ENCODE data around the gene RMDN2.
A peak's percentile ranks its signal among the peaks of the same experiment; 100 is the strongest.

RMDN2 gene, protein sequence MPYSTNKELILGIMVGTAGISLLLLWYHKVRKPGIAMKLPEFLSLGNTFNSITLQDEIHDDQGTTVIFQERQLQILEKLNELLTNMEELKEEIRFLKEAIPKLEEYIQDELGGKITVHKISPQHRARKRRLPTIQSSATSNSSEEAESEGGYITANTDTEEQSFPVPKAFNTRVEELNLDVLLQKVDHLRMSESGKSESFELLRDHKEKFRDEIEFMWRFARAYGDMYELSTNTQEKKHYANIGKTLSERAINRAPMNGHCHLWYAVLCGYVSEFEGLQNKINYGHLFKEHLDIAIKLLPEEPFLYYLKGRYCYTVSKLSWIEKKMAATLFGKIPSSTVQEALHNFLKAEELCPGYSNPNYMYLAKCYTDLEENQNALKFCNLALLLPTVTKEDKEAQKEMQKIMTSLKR

DNA sequence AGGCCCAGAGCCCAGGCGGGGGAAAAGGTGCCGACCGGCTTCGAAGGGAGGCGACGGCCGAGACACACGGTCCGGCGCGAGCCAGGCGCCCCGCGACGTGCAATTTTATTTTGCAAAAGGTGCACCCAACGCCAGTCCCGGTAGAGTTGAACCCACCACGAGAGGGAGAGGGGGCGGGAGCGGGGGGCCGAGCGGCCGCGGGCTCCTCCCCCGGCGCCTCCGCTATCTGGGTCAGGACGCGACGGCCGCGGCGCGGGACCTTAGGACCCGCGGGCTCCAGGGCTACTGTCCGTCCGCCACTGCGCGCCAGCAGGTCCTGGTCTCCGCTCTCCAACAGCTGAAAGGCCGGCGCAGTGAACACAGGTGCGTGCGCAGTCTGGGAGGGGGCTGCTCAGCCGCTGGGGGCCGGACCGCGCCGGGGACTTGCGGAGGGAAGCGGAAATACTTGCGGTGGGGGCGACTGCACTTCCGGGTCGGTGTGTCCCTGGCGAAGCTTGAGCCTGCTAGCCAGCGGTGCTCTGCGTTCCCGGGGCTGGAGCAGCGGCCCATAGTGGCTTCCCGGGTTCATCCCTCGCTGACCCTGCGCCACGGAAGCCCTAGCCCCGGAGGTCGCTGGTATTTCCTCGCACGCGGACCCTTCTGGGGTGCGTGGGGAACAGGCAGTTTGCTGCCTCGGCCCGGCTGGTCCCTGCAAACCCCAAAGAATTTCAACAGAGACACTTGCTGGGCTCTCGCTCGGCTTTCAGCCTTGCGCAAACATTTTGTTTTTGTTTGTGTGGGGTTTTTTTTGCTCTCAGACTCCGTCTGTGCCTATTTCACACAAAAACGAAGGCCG is at the start of gene RMDN2:
TSS of gene RMDN2 (plus strand) at position 225 of the 835 bp plus-strand sequence. CDS start 3,991 bp downstream, outside the sequence.
- DNase-seq (ENCODE audit: low spot score): peak; percentile 85

DNA sequence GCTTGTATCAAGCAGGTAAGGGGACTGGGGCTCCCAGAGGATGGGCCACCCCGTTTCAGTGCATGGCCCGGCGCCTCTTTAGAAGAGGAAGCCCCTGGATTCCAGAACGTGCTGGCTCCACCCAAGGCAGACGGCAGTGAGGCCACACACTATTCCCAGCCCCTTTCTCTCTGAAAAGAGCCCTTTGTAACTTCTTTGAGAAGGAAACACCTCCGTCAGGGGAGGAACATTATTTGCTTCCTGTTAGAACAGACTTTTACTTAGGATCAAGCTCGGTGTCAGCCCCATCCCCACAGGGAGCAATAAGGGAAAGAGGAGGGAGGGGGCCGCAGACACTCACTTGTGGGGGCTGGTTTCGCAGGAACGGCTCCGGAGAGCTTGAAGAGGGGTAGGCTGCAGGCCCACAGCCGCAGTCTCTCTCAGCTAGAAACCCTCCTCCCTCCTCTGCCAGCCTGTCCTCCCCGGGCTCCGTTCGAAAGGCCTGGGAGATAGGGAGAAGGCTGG is 49.6 kb upstream of the RMDN2 start:
- DNase-seq (ENCODE audit: low spot score): no peak

DNA sequence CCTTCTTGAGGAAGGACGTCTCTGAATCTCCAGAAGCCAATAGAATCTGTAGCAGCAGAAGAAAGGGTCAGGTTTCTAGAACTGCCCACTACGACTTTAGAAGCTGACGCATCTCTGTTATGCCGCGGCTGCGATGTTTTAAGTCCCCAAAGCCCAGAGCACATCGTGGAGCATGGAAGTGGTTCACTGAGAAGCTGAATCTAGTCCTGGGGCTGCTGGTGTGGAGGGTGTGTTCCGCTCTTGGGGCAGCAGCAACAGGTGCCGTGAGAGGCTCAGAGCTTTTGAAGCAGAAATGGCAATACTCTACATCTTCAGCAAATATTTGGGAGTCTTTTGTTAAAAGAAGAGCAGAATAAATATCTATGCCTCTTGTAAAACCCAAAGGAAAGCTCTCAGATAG is 48.9 kb upstream of the RMDN2 start:
- no peak for DNase-seq (ENCODE audit: low spot score)

DNA sequence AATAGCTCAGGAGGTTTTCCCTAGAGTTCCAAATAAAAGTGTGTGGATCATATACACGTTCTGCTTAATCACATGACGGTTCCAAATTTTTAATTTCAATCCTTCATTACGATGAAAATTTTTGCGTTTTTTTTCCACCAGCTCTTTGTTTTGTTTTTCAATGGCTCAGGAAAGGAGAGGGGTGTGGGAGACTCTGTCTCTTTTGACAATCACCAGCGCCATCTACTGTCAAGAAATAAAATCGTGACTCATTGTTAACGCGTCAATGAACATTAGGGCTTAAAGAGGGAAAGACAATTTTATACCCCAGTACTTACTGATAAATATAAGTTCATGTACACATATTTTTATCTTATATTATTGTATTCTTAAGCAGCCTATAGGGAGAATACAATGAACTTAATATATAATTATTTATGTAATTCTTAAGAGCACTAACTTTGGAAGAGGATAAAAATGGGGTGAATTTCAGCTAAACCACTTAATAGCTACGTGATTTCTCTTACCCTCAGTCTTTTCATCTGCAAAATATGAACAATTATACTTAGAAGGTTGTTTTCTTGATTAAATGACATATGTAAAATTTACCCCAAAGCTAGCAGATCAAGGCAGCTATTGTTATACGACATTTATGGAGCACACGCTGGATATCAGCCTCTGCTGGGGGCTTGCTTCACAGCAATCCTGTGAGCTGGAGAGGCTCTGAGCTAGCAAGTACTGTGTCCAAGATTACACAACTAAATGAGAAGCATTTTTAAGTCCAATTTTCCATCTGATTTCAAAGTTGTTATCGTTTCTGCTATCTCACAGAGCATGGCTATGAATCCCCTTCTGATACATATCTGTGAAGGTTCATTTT is 47.4 kb upstream of the RMDN2 start:
- DNase-seq (ENCODE audit: low spot score): peak; percentile 80

DNA sequence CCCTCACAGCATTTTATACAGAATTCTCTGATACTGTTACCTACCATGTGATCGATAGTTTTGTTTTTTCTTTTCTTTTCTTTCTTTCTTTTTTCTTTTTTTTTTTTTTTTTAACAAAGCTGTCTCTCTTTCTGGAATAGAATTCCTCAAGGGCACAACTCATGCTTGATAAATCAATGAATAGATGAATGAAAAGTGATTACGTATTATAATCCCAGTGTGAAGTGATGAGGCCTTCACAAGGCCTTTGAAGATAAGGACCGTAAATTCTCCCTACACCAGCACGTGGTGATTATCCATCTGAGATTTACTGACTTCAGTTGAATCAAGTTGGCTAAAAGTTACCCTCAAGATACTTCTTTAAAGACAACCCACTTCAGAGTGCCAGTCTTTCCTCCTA is 46.6 kb upstream of the RMDN2 start:
- DNase-seq (ENCODE audit: low spot score): no peak

DNA sequence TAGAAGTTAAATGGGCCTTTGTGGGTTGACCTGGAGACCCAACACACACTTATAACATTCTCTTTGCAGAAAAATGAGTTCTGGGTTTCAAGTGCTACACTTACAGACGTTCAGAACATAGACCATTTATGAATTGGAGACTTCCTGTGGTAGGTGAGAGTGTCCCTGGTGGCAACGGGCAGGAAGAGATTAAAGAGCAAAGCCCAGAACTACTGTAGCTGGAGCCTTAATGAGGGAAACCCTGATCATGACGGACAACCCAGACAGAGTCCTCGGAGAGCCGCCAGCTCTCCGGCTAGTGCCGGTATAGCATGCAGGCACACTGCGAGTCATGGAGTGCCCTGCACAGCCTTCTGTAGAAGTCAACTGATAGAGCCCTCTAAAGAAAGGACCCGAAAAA is 44.5 kb upstream of the RMDN2 start:
- DNase-seq (ENCODE audit: low spot score): no peak

DNA sequence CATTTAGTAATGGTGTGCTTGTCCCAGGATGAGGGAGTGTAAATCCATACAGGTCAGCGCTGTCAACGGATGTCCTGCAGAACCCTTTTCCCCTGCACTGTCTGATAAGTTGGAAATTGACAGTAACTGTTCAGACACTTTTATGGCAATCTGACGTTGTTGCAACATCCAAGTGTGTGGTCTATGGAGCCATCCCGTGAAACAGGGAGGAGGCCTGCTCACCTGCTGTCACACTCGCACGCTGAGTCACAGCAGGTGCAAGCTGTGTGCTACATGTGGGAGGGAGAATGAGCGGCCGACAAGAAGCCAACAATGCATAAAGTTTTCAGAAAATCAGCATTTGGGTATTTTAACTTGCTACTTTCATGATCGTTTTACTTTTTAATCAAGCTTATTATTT is 43.7 kb upstream of the RMDN2 start:
- no peak for DNase-seq (ENCODE audit: low spot score)

DNA sequence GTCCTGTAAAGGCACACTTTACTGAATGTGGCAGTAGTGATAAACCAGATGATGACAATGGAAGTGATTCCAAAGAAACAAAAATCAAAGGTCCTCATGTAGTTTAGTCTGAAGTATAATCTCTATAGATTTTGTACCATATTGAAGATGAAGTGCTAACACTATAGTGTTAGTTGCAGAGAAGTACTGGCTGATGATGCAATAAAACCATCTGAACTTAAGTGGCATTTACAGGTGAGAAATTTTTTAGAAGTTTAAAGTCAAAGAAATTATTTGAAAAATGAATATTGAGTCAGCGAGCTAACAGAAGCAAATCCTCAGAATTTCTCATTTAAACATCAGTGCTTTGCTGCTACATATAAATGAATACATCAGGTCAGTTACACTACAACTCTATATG is 43.1 kb upstream of the RMDN2 start:
- DNase-seq (ENCODE audit: low spot score): no peak

DNA sequence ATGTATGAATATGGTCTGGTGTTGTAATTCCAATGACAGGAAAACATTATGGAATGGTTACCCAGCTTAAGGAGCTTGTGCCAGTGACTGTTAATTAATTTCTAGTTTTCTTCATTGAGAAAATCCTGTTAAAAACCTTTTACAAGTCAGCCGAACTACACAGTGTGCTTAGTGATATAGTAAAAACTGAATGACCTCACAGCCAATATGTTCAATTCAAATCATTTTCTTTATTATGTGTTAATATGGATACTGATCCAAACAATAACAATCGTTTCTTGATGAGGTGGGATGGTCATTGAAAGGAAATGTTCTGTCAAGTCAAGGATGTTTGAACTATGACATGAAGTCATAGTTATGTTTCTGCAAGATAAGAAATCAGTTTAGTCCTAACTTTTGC is 41.6 kb upstream of the RMDN2 start:
- no peak for DNase-seq (ENCODE audit: low spot score)

DNA sequence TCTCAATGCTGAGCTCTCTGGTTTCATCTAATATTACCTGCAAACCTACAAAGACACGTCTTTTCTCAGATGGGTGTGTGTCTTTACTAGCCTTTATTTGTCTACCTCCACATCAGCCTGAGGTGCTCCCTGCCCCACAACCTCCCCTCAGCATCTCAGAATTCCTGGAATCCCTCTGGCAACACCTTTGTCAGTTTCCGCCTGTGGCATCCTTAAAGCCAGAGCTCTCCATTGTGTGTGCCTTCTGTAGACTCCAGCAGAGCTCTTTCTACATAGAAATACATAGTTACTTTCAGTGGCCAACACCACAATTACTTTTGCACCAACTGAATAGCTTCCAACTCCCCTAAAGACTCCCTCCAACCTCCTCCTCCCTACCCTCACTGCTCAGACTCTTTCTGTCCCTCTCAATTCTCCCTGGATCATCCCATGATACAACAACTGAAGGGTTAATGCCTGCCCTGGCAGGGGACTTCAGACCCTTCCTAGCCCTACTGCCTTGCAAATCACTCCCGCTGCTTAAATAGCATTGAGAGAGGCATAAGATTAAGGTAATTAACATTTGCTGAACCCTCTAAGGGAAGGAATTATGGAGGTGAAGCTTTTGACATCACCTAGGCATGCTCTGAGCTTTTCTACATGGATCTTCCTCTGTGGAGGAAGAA is 39.6 kb upstream of the RMDN2 start:
- DNase-seq (ENCODE audit: low spot score): no peak

DNA sequence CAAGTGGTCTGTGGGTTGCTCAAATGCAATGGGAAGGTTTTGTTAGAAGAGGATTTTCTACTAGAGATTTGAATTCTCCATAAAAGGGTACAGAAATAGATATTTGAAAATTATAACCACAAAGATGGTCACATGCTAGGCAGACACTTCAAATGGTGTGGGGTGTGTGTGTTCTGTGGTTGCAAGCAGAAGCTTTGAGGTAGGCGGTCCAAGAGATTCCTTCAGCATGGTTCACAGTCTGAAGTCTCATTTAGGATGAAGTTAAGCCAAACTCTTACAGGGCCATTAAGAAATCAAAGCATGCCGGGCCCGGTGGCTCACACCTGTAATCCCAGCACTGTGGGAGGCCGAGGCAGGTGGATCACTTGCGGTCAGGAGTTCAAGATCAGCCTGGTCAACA is 38.3 kb upstream of the RMDN2 start:
- DNase-seq (ENCODE audit: low spot score): no peak

DNA sequence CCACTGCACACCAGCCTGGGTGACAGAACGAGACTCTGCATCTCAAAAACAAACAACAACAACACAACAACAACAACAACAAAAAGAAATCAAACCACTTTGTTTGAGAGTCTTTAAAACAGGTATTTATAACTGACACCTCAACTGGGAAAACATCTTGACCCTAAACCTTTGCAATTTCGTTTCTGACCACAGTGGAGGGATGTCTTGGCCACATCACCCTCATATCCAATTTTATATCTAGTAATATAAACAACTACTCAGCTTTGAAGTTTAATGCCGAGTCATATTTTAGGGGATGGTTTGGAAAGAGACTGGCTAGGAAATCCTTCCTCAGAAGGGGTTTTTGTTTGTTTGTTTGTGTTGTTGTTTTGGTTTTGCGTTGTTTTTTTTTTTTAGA is 37.8 kb upstream of the RMDN2 start:
- no peak for DNase-seq (ENCODE audit: low spot score)

DNA sequence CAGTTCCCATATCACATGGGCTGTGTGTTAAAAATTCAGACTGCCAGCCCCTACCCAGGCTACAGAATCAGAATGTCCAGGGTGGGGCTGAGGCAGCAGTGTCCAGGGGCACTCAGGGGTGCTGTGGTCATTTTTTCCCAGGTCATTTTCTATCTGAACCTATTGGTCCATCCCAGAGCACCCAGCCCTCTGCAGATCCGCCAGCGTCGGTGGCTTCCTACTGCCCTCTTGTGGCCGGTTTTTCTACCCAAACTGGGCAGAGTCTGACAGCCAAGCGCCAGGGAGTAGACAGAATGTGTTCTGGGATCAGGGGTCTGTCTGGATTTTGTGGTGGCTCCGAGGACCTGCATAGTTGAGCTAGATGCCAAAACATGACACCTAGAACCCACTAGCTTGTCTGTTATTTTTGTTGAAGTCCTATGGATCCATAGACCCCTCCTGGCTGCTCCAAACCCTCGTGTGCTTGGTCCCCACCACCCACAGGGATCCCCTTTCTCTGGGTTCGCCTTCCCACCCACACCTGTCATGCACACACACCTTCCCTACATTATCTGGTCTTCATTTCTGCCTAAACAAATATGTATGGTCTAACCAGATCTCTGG is 34.1 kb upstream of the RMDN2 start:
- peak; percentile 75 for DNase-seq (ENCODE audit: low spot score)

DNA sequence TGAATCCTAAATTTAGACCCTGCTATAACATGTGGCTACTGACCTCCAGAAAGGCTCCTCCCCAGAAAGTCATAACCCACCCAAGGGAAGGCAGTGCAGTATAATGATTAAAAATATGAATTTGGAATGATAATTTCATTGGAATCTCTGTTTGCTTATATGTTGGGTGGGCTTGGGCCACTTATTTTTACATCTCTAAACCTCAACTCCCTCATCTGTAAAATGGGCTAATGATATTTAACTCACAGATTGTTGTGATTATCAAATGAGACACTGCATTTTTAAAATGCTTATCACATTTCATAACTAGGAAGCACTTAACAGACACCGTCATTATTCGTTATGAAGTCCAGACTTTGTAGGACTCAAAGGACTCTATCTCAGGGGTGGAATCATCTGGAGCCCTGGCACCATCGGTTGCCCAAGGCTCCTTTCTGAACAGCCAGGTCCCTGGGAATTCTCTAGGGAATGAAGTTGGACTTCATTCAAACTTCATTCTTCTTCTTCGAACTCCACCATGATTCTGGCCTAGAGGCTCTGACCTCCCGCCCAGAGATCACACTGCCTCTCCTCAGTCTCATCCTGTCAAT is 33.1 kb upstream of the RMDN2 start:
- DNase-seq (ENCODE audit: low spot score): no peak

DNA sequence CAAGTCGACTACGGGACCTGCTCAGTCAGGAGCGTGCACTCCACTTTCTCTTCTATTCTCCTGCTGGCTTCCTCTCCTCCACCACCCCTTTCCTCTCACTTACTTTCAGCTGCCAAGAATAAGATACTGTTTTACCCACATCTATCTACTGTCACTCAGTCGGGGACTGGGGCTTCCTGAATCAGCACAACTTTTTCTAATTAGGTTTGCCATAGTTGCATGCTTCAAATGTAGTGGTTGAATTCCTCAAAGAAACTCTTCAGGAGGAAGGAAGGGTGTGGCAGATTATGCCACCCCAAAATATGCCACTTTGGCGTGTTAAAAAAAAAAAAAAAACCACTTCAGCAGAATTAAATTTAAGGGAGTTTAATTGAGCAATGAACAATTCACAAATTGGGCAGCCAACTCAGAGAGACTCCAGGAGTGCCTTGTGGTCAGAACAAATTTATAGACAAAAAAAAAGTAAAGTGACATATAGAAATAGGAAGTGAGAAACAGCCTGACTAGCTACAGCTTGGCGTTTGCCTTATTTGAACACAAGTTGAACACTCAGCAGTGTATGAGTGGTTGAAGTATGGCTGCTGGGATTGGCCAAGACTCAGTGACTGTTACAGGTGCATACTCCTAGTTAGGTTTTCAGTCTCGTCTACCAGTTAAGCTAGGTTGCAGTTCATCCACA is 32.5 kb upstream of the RMDN2 start:
- no peak for DNase-seq (ENCODE audit: low spot score)

DNA sequence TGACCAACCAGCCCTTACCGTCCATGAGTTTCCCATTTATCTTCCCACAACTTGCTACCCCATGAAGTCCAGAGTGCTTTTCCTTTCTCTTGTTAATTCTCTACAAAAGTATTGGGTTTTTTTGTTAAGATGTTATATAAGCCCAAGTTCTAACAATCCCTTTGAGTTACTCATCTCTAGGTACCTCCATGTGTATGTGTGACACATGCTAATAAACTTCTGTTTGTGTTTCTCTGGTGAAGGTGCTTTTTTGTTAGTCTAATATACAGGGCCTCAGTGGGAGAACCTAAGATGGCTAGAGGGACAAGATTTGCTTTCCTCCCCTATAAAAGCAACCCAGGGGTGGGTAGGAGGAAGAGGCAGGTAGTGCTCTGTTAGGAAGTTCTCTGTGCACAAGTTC is 31.8 kb upstream of the RMDN2 start:
- DNase-seq (ENCODE audit: low spot score): no peak

DNA sequence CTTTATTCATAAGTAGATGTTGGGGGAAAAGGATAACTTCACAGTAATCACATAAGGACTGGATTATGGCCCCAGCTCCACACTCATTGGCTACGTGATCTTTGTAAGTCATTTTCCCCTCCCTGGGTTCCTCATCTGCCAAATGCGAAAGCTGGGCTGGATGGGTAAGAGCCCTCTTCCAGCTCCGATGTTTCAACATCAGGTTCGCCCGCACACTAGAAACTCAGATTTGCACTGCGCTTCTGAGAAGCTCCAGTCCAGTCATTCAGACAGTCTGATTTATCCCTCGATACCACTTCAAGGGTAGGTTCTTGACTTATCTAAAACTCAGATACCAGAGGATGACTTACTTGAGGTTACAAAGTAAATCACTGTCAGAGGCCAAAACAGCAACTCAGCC is 31.0 kb upstream of the RMDN2 start:
- peak; percentile 50 for DNase-seq (ENCODE audit: low spot score)

DNA sequence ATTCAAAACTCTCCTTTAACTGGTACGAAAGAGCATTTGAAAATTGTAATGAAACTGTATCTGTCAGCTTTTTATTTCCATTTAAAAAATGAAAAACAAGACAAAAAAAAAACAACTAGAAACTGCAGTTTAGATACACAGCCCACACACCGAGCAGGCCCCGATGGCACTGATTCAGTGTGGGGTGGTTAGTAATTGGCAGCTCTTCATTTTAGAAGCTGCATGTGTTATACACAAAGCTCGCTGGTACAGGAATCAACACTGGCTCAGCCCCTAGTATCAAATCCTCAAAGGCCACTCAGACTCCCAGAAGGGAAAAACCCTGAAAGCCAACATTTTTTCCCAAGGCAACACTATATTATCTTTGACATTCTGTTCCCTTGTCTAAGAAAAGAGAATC is 30.5 kb upstream of the RMDN2 start:
- no peak for DNase-seq (ENCODE audit: low spot score)

DNA sequence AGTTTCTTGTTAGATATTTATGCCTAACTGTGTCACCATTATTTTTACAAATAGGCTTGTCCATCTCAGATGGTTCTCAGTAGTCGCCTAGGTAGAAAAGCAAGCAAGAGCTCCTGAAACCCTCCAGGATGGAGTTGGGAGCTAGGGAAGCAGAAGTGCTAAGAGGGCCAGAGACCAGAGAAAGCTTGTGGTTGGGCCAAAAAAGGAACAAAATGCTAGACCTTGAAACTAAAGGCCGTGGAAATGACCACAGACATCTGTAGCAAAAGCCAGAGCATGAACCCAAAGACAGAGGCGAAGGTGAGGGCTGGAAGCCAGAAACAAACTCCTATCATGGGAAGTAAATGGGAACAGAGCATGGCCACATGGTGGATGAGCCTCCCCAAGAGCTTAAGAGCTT is 29.9 kb upstream of the RMDN2 start:
- DNase-seq (ENCODE audit: low spot score): no peak

DNA sequence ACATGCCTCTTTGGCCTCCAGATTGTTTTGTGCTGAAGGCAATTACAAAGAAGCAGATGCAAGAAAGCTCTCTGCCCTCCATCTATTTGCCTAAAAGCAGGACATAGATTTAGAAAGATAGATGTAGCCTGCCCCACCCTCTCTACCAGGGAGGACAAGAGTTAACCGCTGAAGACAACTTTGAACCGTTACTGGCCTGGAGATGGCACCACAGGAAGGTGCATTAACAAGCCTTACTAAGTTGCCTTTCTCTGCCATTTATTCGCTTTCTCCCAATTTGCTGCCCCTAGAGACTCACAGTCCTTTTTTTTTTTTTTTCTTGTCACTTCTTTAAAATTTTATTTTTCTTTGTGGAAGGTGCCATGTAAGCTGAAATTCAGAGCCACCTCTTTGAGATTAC is 28.8 kb upstream of the RMDN2 start:
- no peak for DNase-seq (ENCODE audit: low spot score)
